Stimulated activated naive CD4-positive, alpha-beta T cell treated with Interleukin-2 at 50 U/mL for 16 hours (primary cell): ENCODE data around the gene PRKAR2B.
A peak's percentile ranks its signal among the peaks of the same experiment; 100 is the strongest.

Experiments used
- DNase-seq: peaks from one replicate; lab custom pipeline; 2025; lab: John Stamatoyannopoulos, UW

The PRKAR2B gene

DNA sequence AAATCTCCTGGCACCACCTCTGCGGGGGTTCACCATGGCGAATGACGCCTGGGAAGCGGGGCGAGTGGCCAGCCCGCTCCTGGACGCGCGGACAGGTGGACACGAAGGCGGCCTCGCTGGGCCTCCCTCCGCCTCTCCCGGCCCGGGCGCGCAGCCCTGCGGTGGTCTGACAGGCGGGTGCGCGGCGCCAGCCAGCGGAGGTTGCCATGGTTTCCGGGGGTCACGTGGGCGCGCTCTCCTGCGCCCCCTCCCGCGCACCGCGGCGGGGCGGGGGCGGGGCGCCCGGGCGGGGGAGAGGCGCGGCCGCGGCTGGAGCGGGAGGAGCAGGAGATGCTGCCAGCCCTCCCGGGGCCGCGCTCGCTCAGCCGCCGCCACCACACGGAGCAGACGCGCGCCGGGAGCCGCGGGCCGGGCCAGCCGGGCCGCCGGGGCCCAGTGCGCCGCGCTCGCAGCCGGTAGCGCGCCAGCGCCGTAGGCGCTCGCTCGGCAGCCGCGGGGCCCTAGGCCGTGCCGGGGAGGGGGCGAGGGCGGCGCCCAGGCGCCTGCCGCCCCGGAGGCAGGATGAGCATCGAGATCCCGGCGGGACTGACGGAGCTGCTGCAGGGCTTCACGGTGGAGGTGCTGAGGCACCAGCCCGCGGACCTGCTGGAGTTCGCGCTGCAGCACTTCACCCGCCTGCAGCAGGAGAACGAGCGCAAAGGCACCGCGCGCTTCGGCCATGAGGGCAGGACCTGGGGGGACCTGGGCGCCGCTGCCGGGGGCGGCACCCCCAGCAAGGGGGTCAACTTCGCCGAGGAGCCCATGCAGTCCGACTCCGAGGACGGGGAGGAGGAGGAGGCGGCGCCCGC lies at the start of gene PRKAR2B:
Gene PRKAR2B, plus strand, starts transcription at position 359 of the 848 bp plus-strand sequence. Its CDS starts 203 bp downstream, at position 562.
- DNase-seq, result peak; percentile 56

DNA sequence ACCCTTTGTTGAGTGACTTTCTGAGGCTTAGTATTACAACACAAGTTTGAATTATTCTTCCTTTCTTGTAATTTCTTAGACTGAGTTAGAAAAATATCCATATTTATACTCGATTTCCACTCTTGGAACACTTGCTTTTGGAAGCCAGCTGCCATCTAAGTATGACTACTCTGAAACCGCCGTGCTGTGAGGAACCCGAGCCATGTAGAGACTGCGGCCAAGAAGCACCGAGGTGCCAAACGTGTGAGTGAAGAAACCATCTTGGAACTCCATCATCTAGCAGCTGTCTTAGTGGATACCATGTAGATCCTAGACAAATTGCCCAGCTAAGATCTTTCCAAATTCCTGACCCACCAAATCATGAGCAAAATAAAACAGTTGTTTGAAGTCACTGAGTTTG lies 49.7 kb upstream of the PRKAR2B start:
- DNase-seq, result no peak

DNA sequence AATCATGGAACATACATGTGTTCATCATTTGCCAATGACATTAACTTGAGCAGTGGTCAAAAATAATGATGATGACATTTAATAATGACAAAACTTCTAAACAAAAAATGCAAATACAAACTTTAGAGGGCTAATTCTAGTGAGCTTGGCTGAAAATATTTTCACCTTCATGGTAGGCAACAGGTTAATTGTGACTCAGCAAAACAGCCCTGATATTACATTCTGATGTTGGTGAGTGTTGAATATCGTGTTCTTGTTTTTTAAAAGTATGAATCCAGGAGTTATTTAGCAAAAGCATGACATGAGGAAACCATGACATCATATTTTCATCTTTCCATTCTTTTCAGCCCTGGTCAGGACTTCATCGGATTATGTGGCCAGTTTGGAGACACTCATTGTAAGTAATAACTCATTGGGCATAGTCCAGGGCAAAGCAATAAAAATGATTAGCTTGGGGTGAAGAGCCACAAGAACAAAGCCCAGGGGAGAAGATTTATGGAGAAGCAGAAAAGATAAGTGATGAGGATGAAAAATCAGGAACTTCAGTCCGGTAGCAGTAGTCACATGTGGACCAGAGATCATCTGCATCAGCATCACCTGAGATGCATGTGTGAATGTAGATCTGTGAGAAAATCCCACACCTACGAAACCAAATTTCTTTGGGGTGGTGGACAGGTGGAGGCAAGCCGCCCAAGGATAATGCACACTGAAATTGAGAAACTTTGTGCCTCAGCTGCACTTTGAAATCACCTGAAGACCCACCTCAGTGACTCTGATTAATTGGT lies 46.8 kb upstream of the PRKAR2B start:
- no peak for DNase-seq

DNA sequence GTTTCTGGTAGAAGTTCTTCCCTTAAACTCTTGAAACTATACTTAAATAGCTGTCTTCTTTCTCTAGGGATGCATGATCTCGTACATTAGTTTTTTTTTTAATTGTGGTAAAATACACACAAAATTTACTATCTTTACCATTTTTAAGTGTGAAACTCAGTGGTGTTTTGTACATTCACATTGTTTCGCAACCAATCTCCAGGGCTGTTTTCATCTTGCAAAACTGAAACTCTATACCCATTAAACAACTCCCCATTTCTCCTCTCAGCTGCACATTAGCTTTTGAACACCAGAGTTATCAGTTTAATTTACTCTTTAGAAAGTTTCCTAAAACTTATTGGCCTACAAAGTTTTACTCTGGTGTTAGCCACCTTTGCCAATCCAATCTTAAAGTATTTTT lies 45.5 kb upstream of the PRKAR2B start:
- no peak for DNase-seq

DNA sequence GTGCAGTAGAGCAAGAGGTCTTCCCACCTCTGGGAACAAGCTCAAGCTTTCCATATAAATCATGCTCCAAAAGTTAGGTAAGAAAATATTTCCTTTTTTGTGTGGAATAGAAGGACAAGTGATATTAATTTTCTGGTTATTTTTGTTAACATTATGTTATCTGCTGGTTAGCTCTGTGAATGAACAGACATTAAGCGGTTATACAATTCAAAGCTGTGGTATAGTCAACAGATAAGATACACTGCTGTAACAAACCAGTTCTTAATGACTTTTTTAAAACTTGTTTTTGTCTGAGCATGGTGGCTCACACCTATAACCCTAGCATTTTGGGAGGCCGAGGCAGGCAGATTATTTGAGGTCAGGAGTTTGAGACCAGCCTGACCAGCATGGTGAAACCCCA lies 43.0 kb upstream of the PRKAR2B start:
- no peak for DNase-seq

DNA sequence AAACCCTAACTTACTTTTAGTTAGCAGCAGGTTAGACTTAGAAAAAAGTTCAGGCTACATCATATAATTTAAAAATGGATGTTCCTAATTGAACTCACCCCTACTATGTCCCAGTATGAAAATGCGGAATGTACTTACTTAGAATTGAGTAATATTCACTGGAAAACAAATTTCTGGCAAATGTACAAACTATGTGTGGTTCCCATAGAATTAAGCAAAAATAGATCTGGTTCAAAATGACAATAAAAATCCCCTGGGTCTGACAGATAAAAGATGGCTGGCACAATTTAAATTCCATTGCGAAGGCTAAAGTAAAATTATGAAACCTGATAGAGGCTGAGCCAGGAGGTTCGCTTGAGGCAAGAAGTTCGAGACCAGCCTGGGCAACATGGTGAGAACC lies 42.4 kb upstream of the PRKAR2B start:
- no peak for DNase-seq

DNA sequence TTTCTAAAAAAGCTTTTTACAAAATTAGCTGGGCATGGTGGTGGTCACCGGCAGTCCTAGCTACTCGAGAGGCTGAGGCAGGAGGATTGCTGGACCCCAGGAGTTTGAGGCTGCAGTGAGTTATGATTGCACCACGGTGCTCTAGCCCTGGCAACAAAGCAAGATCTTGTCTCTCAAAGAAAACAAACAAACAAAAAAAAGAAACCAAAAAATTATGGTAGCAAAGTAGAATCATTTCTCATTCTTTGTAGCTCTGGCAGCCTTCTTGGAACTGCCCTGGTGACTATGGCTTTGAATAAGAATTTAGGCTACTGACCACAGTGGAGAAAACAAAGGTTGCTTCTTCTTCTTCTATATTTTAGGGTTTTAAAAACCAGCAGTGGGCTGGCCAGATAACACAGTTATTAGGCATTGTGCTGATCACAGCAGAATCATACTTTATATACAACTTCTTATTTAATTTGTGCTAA lies 41.9 kb upstream of the PRKAR2B start:
- DNase-seq, result no peak

DNA sequence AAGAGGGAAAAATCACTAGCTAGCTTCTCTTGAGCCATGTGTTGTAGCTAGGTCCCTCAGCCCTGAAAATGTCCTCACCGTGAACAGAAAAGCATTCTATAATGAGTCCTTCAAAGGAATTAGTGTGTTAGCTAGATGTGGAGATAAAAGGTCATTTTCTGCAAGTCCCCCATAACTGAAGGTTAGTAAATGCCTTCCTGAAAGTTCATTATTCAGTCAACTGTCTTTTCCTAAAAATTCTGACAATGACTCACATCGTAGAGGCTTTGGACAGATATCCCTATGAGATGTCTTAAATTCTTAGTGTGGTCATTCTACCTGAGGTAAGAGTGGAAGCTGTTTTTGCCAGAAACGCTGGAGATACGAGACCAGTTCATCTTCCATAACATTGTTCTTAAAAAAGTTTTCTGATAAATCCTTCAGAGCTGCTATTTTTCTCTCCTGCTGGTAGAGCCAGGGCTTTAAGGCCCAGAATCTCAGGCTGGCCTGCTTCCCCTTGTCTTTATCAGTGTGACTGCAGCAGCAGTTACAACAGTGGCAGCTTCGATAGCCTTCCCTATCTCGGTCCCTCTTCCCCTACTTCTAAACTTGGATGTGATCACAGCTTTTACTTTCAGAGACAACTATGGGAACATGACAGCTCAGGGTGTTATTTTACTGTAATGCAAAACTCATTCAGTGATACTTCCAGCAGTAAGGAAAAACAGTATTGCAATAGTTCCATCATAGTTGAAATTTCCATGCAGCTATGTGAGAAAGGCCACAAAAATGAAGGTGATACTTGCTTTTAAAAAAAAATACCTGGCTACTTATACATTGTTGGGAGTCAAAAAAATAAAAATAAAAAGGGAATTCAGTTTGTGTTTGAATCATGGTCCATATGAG lies 37.3 kb upstream of the PRKAR2B start:
- DNase-seq, result no peak

DNA sequence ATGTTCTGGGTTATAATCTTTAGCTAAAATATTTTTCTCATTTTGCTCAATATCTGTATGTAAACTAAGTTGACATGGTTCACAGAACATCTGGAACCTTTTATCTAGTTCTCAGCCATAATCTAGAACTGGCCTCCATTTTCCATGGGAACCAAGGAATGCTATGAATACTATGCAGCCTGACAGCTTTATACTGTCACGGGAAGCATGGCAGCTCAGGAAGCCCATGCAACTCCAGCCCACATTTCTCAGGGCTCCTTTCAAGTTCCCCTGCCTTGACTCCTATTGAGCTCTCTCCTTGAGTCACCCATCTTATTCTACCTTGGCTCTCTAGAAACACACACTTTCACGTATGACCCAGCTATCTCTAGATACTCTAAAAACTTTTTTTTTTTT lies 36.6 kb upstream of the PRKAR2B start:
- DNase-seq, result no peak

DNA sequence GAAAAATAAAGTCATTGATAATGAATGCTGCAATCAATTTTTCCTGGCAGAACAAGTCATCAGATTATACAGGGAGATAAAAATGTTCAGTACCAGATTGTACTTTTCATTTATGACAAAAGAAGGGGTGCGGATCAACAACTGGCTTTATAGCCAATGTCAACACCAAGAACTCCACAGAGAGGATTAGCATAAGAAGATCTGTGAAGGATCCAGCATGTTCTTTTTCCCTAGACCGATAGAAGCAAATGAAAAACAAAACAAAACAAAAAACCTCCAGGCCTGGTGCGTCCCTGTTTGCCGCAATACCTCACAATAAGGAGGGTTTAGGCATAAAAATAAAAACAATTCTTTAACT lies 34.7 kb upstream of the PRKAR2B start:
- no peak for DNase-seq

DNA sequence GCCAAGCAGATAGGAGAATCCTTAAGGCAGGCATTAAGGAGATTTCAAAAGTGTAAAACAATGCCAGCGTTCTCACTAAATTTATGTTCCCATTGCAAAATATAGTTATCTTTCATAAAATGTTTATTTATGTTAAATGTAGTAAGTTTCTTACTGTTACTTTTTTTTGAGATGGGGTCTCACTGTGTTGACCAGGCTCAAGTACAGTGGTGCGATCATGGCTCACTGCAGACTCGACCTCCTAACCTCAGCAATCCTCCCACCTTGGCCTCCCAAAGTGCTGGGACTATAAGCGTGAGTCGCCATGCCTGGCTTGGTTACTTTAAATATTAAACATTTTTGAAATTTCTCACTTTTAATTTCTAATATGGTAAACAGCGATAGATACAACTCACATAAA lies 31.8 kb upstream of the PRKAR2B start:
- no peak for DNase-seq

DNA sequence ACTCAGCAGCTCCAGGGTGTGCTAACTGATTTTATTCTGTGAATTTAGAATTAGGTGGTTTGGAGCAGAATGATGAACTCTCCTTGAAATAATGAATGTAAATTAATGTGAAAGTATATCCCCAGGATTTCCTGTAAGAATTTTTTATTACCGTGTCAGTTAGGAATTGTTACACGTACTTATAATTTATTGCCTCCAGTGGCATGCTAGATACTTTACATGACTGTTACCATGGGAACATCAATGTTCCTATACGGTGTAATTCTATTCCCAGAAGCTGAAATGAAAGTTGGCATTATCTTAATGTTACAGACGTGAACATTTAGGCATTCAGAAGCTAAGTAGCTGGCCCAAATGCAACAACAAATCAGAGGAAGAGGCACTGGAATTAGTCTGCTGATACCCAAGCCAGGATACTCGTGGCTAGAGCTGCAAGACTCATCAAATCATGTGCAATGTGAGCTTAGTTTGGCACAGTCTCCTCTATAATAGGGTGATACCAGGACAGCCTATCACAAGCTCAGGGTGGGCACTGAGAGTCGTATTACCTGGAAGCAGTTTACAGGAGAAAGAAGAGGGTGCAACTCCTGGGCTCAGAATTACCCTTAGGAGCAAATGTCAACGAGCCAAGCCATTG lies 30.0 kb upstream of the PRKAR2B start:
- no peak for DNase-seq

DNA sequence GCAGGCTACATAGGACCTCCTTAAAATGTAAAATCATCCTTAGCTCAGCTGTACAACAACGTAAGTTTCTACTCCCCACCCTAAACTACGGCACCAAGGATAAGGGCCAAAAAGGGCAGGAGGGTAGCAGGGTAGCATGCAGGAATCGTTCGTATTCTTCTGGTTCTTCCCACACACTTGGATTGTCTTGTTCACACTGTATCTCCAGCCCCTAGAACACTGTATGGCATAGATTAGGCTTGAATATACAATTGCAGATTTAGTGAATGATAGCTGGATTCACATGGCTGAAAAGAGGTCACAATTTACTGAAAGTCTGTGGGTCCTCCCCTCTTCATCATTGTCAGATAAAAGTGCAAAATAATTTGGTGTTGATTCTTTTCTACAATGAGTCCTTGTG lies 28.2 kb upstream of the PRKAR2B start:
- no peak for DNase-seq

DNA sequence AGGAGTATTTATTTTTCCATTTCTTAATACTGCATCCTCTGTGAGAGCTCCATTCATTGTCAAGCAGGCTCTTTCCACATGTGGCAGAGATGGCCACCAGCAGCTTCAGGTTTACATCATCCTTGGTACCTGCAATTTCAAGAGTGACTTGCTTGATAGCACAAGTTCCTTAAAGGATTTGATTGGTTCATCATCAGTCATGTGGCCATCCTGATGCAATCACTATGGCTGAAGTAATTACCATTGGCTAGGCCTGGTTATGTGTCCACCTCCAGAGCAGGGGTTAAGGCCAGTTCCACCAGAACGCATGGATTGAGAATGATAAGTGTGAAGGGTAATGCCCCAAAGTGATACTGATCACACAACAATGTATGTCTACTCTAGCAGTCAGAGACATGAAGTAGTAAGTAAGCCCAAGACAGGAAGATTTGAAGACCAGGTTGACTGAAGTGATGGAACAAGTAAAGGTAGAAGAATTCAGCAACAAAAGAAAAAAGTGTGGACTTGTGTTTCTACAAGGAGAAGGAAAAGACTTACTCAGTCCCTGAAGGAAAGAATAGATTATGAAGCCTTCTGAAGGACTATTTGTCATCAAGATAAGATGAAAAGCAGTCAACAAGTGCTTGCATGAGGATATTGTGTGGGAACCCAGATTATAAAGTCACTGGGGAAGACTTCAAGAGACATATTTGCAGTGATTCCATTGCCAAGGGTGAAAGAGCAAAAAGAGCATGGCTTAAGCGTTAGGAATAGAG lies 26.4 kb upstream of the PRKAR2B start:
- DNase-seq, result no peak

DNA sequence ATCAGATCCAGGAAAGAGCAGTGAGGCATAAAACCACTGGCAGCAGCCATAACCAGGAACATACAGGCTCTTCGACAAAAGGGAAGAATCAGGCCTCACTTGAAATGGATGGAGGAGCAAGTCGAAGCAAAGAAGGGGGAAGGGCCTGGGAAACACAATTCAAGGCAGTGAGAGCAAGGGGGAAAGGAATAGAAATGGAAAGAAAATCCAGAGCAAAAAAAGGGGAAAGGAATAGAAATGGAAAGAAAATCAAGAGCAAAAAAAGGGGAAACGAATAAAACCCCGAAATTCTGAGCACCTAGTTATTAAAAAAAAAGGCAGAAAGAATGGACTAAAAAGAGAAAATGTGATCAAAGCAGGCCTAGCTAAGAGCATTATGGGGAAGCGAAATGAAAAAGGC lies 24.1 kb upstream of the PRKAR2B start:
- no peak for DNase-seq

DNA sequence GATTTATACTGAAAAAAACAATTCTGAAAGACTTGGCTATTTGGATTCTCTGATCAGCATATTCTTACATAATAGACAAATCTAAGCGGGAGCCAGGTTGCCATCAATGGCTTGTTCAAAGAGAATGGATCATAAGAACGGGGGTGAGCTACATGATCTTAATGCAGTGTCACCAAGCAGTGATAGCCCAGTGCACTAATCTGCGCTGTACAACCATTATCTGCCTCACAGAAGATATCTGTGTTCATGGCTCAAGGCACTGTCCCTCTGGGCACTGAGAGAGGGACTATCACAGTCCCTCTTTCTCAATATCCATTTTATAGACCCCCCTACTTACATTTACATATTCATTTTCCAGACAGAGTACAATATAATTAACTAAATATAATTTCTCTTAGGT lies 22.9 kb upstream of the PRKAR2B start:
- DNase-seq, result no peak

DNA sequence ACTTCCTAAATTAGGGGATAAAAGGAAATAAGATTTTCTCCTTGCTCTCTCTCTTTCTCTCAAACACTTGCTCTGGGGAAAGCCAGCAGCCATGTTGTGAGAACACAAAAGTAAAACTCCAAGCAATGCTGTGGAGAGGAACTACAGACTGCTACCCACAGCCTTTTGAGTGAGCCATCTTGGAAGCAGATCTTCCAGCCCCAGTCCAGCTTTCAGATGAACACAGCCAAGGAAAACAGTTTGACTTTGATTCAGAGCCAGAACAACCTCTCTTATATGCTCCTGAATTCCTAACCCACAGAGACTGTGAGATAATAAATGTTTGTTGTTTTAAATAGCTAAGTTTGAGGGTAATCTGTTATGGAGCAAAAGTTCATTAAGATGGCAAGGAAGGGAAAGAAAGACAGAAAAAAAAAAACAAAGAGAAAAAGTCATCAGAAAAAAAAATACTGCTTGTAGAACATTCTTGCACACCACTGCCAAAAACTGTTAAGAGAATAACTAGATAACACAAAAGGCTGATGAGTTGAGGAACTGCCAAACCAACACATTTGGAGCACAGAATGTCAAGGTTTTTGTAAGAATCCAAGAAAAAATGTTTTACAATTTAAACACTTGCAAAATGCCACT lies 20.9 kb upstream of the PRKAR2B start:
- DNase-seq, result no peak

DNA sequence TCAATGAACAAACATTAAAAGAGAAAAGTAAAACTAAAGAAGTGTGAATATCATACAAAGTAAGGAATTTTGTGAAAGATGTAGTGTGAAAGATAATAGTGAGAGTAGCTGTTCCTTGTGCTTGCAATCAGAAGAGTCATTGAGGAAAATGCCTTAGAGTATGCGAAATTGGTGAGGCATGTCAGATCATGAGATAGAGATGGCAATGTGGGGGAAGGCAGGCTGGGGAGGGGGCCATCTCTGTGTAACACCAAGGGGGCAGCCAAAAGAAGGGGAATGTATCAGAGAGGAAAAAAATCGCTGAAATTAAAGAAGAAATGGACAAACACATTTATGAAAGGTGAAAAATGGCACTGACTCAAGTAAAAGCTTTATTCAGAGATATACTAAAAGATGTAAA lies 19.6 kb upstream of the PRKAR2B start:
- DNase-seq, result no peak

DNA sequence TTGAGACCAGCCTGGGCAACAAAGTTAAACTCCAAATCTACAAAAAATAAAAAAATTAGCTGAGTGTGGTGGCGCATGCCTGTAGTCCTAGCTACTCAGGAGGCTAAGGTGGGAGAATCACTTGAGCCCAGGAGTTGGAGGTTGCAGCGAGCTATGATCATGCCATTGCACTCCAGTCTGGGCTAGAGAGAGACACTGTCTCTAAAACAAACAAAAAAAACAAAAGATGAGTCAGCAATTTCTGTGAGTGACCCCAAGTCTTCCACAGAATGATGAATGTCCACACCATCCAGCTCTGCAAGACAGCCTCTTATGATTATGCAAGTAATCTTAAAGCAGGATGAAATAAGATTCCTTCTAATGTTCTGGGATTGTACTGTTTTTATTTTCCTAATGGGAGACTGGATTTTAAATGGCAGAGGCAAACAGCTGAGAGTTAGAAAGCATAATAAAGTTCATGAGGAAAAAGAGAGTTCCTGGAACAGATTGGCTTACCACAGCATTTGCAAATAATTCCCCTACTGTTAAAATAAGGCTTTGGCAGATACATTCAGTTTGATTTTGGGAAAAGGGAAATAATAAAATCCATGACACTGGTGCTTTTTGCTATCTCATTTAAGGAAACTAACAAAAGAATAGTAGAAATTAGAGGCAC lies 18.9 kb upstream of the PRKAR2B start:
- no peak for DNase-seq

DNA sequence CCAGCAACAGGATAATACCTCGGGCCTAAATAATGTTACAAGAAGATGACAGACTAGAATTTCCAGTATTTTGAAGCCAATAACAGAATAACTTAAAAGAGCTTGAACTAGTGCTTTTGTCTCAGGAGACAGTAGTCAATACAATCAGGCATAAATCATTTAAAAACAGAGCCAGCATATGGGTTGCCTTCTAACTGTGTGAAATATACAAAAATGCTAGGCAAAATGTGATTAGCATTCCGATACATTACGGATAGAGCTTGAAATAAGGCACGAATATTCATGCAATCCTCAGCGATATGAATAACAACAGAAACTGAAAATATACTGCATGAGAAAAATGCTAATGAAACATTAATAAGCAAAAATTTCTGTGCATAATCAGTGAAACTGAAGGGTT lies 18.3 kb upstream of the PRKAR2B start:
- no peak for DNase-seq
